Activated CD8-positive, alpha-beta T cell treated with anti-CD3 and anti-CD28 coated beads for 36 hours (primary cell): Measurements from ENCODE around the gene ZNHIT1. TPM values are rescaled to one million over a fixed set of nuclear protein-coding genes. Genes with fewer than 3 reads are reported as not detected.
"Not testable (repeated sequence)": the region's sequence is repeated elsewhere in the genome, so short reads cannot be mapped to it uniquely, and the experiment has no call there.

Source experiments
- ATAC-seq: fragments of 200-7000 bp; cut with Tn5 transposase; one replicate; pipeline ENCODE4 v1.10.0; 2021; ENCODE audit warnings: mild to moderate bottlenecking, moderate library complexity
- CTCF ChIA-PET: fragments of 350-600 bp; sonication (Branson Sonifier 250); formaldehyde crosslinking; loops from one replicate; lab custom pipeline; 2021; ENCODE audit warnings: antibody characterized with exemption; lab: Charles Lee
- POLR2A ChIA-PET: fragments of 350-600 bp; sonication (Branson Sonifier 250); formaldehyde crosslinking; loops from one replicate; lab custom pipeline; 2021; ENCODE audit warnings: antibody characterized with exemption; lab: Charles Lee
- DNase-seq: peaks from one replicate; pipeline ENCODE4 v3.0.0-alpha.2; 2020
- H3K27ac Mint-ChIP-seq: one replicate; pipeline ENCODE4 v1.8.0; 2021; ENCODE audit warnings: mild to moderate bottlenecking, mixed read lengths
- H3K27me3 Mint-ChIP-seq: one replicate; pipeline ENCODE4 v1.8.0; 2021; ENCODE audit warnings: mixed read lengths
- H3K36me3 Mint-ChIP-seq: one replicate; pipeline ENCODE4 v1.8.0; 2021; ENCODE audit warnings: low read depth, mixed read lengths
- H3K4me1 Mint-ChIP-seq: one replicate; pipeline ENCODE4 v1.8.0; 2021; ENCODE audit warnings: low read depth, mixed read lengths
- H3K4me3 Mint-ChIP-seq: one replicate; pipeline ENCODE4 v1.8.0; 2021; ENCODE audit warnings: mild to moderate bottlenecking, moderate library complexity, mixed read lengths
- H3K9me3 Mint-ChIP-seq: one replicate; pipeline ENCODE4 v1.8.0; 2021; ENCODE audit warnings: mixed read lengths
- CTCF ChIP-seq: fragments of 200-600 bp; IDR thresholded peaks from one replicate; pipeline ENCODE4 v1.8.0; 2022; ENCODE audit warnings: antibody characterized with exemption, mild to moderate bottlenecking
- intact Hi-C: fragments of 100-400 bp; cut with micrococcal nuclease; formaldehyde crosslinking; loops from one replicate; pipeline ENCODE4 v1.10.0; 2022
- total RNA-seq, 2 experiments: library from RNA; stranded (reverse); gene quantifications; one replicate each; pipeline ENCODE4 v1.2.3, GENCODE V29; 2021

The ZNHIT1 gene
- total RNA-seq, 2 experiments from 2014 or later, result 36.8 to 37.9 TPM

- ChIA-PET CTCF (interaction anchor here (1.0 to 3.0 kb wide), 2 partner anchors 43 to 44 kb away, joined by 3 to 23 read pairs; no protein-coding TSS in a partner anchor), POLR2A (interaction anchor here (0.7 kb wide), 1 partner anchor 1080 kb away, joined by 4 read pairs; no protein-coding TSS in a partner anchor)
- ATAC-seq (no peak), DNase-seq (no peak)
- Mint-ChIP-seq H3K27me3 (peaks cover 14% of the 10 kb centered on the region), H3K4me3 (no peak overlapping the region), H3K4me1 (peaks cover 2% of the 10 kb centered on the region), H3K9me3 (no peaks in the 10 kb centered on the region), H3K27ac (no peak overlapping the region), H3K36me3 (no peaks in the 10 kb centered on the region)
- intact Hi-C loops, result no loop called here
- no peak for TF ChIP-seq CTCF
These were observed 31.0 kb upstream of the ZNHIT1 start for GRCh38 chr7:101186844-101187428.

GRCh38 chr7:101189109-101189508, 28.9 kb upstream of the ZNHIT1 start:
- Mint-ChIP-seq H3K4me3 (no peak overlapping the region), H3K4me1 (no peaks in the 10 kb centered on the region), H3K27me3 (peaks cover 5% of the 10 kb centered on the region), H3K36me3 (no peaks in the 10 kb centered on the region), H3K27ac (no peak overlapping the region), H3K9me3 (no peaks in the 10 kb centered on the region)
- ChIA-PET CTCF (interaction anchor here (6.6 kb wide), 1 partner anchor 46 kb away, joined by 280 read pairs; no protein-coding TSS in a partner anchor), POLR2A (no interaction called here)
- intact Hi-C loops, result no loop called here
- no peak for TF ChIP-seq CTCF
- ATAC-seq, result no peak
- no peak for DNase-seq

GRCh38 chr7:101195884-101196283, 22.1 kb upstream of the ZNHIT1 start:
- Mint-ChIP-seq H3K4me3 (no peak overlapping the region), H3K36me3 (no peaks in the 10 kb centered on the region), H3K27ac (no peak overlapping the region), H3K27me3 (peaks cover 14% of the 10 kb centered on the region), H3K9me3 (no peaks in the 10 kb centered on the region), H3K4me1 (peaks cover under 1% of the 10 kb centered on the region)
- DNase-seq, result no peak
- POLR2A ChIA-PET, result no interaction called here
- CTCF ChIA-PET, result interaction anchor here (0.7 to 6.6 kb wide), 3 partner anchors 52 to 95 kb away, joined by 3 to 280 read pairs (median 5); no protein-coding TSS in a partner anchor
- ATAC-seq, result no peak
- intact Hi-C loops, result no loop called here
- no peak for TF ChIP-seq CTCF

- TF ChIP-seq CTCF, result no peak
These were observed 20.0 kb upstream of the ZNHIT1 start for GRCh38 chr7:101197991-101198390.

GRCh38 chr7:101198476-101198875, 19.5 kb upstream of the ZNHIT1 start:
- Mint-ChIP-seq H3K4me3 (no peak overlapping the region), H3K27me3 (peaks cover 26% of the 10 kb centered on the region), H3K4me1 (peaks cover 2% of the 10 kb centered on the region), H3K27ac (no peak overlapping the region), H3K9me3 (no peaks in the 10 kb centered on the region), H3K36me3 (no peaks in the 10 kb centered on the region)
- no peak for TF ChIP-seq CTCF
- DNase-seq (no peak), ATAC-seq (no peak)
- intact Hi-C loops, result no loop called here
- CTCF ChIA-PET, result interaction anchor here (1.4 to 1.5 kb wide), 2 partner anchors 54 to 84 kb away, joined by 4 to 5 read pairs; no protein-coding TSS in a partner anchor
- POLR2A ChIA-PET, result no interaction called here

More at GRCh38 chr7:101197991-101198390, 20.0 kb upstream of the ZNHIT1 start:
- Mint-ChIP-seq H3K9me3 (no peaks in the 10 kb centered on the region), H3K36me3 (no peaks in the 10 kb centered on the region), H3K4me3 (no peak overlapping the region), H3K27me3 (peaks cover 24% of the 10 kb centered on the region), H3K27ac (no peak overlapping the region), H3K4me1 (peaks cover 2% of the 10 kb centered on the region)
- ChIA-PET CTCF (interaction anchor here (1.4 kb wide), 1 partner anchor 54 kb away, joined by 4 read pairs; no protein-coding TSS in a partner anchor), POLR2A (no interaction called here)
- intact Hi-C loops, result no loop called here
- DNase-seq, result no peak
- no peak for ATAC-seq

GRCh38 chr7:101199522-101199921, 18.4 kb upstream of the ZNHIT1 start:
- H3K4me3 Mint-ChIP-seq, H3K27ac Mint-ChIP-seq, ATAC-seq, DNase-seq, H3K4me1 Mint-ChIP-seq, H3K9me3 Mint-ChIP-seq, H3K36me3 Mint-ChIP-seq, POLR2A ChIA-PET, intact Hi-C loops: not testable (repeated sequence)
- CTCF ChIA-PET, result interaction anchor here (1.0 to 2.0 kb wide), 5 partner anchors 7 to 83 kb away, joined by 4 to 9 read pairs (median 5); partner anchors contain the start of genes PLOD3 and ZNHIT1
- H3K27me3 Mint-ChIP-seq, result peaks cover 31% of the 10 kb centered on the region
